Stimulated activated CD4-positive, alpha-beta T cell treated with anti-CD3 and anti-CD28 coated beads, TNF-alpha, amount 100 ng/mL, for 1 hour (primary cell): Measurements from ENCODE around the gene SLAIN2.
"Not testable (repeated sequence)": the region's sequence is repeated elsewhere in the genome, so short reads cannot be mapped to it uniquely, and the experiment has no call there.

Source experiments
- DNase-seq, 3 donors: peaks; one replicate each; pipeline ENCODE4 v3.0.0-alpha.2; 2020; ENCODE audit warnings: low read depth in 3 of 3, low spot score in 1 of 3

SLAIN2 gene

DNA sequence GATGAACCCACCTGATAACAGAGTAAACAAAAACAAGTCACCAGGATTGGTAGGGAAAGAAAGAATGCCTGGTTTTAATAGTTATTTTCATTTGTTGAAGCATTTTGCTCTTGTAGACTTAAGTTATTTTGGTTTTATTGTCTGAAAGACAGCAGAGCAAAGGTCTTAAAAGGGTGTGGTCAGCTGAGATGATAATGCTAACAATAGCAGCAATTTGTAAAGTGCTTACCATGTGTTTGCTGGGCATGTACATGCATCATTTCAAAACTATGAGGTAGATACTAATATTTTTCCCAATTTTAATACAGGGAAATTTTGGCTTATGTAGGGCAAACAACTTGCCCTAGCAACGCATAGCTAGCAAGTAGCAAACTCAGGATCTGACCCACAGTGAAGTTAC, 95.0 kb downstream of the SLAIN2 start:
- no peak for DNase-seq

DNA sequence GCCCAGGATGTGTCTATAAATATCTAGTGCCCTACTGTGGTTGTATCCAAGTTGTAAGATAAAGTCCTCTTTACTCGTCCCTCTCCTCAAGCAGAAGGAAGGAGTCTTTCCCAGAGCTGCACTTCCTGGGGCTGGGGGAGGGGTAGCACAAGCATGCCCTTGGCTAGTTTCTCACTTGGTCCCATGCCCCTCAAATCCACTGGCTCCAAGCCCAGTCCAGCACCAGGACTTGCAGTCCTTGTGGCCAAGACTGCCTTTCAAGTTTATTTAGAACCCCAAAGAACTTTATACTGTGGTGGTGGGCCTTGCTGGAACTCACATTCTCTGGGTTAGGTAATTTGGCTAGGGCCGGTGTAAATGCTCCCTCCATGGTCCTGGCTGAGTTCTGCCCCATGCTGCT, 98.7 kb downstream of the SLAIN2 start:
- no peak for DNase-seq

- DNase-seq, result not testable (repeated sequence)
These were observed 99.6 kb downstream of the SLAIN2 start for GRCh38 chr4:48440914-48441313.

DNA sequence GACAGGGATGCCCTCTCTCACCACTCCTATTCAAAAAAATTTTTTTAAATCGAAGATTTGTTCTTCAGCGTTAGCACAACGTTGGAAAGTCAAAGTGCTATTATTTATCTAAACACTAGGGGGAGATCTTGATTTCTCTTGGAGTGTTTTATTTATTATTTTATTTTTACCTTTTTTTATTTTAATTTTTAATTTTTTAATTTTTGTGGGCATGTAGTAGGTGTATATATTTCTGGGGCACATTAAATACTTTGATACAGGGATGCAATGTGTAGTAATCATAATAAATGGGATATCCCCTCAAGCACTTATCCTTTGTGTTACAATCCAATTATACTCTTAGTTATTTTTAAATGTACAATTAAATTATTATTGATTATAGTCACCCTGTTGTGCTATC, 104.4 kb downstream of the SLAIN2 start:
- no peak for DNase-seq

- DNase-seq, result no peak
These were observed 105.3 kb downstream of the SLAIN2 start for GRCh38 chr4:48446642-48447041.

- DNase-seq, result no peak
These were observed 107.8 kb downstream of the SLAIN2 start for GRCh38 chr4:48449151-48449550.

GRCh38 chr4:48450740-48451139, 109.4 kb downstream of the SLAIN2 start:
- no peak for DNase-seq

- DNase-seq, result not testable (repeated sequence)
These were observed 110.3 kb downstream of the SLAIN2 start for GRCh38 chr4:48451656-48452055.

DNA sequence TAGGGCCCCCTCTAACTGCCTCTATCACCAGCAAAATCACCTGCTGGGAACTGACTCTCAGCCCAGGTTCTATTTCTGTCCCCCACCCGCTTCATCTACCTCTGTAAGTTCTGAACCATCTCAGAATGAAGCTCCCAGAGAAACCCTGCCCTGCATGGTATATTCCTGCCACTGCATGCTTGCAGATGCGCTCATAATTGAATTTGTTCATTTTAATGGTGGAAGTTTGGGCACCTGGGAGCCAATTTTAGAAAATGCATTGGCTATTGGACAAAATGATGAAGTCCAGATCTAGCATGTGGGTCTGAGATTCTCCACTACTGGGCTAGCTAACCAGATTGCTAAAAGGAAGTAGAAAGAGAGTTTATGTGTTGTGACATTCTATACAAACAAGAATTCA, 113.3 kb downstream of the SLAIN2 start:
- no peak for DNase-seq

DNA sequence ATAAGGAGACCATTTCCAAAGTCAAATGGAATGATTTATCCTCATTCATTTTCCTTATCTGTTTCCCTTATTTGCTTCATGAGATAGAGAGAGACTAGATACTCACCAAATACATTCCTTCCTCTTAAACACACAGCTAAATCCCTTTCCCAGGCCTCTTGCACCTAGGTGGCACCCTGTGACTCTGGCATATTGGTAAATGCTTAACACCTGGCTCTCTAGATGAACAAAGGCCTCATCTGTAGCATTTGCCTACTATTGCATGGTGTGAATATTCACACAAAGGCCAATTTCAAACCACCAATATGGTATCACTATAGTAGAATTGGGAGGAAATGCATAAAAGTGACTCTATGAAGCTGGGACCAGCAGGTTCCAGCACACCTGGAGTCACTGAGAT, 119.7 kb downstream of the SLAIN2 start:
- no peak for DNase-seq

GRCh38 chr4:48462363-48462762, 121.0 kb downstream of the SLAIN2 start:
- DNase-seq, result no peak

DNA sequence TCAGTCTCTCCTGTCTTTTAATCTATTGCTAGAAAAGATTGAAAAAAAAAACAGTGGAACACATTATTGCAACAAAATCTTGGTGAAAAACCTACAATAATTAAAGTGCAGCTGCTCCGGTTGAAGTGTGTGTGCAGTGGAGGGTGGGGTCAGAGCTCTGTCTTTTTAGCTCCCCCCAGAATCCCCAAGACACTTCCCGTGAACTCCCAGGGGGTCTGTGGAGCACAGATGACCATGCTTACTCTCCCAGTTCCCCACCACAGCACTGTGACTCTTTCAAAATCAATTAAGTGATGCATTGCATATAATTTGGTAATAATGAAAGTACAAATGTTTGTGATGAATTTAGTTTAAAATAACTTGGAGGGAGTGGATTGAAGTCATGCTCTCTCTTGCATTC, 126.1 kb downstream of the SLAIN2 start:
- no peak for DNase-seq

DNA sequence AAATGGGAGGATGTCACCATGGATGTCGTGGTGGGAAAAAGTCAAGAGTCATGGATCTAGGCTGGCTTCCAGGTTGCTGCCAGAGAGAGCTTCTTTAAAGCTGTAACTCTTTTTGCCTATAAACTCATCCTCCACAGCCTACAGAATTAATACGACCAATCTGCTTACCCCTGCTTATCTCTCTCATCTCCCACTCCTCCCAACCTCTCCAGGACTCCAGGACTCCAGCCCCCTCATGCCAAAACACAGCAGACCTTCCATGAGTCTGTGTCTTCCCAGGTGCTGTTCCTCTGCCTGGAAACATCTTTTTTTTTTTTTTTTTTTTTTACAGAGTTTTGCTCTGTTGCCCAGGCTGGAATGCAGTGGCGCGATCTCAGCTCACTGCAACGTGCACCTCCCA, 126.6 kb downstream of the SLAIN2 start:
- DNase-seq, result no peak

DNA sequence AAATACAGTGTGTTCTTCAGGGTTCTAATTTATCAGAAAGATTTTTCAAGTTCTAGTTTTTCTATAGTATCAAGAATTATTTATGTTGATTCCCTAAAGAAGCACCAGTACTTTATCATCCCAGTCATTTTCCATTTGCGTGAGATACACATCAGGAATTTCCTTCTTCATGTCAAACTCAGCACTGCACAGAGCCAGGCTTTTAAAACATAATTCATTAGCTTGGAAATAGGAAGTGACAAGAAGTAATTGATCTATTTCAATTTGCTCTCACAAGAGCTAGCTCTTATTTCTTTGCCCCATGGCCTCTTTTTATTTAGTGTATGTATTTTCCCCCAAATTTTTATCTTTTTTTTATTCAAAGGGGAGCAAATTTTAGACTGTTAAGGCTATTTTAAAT, 128.8 kb downstream of the SLAIN2 start:
- DNase-seq, result no peak

DNA sequence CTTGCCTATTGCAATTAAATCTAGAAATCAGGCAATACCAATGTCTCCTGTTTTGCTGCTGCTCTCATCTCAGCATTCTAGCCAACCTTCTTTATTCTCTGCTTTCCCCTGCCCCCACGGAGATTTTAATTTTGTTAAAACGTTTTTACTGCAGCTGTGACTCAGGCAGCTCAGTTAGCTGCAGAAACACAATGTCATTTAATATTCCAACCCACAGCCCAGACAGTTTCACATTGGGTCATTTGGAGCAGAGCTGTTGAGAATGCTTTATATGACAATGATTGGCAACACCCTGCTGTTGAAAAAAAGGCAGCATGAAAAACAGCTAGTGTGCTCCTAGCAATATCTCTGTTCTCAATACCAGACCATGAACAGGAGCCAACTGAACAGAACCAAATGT, 129.2 kb downstream of the SLAIN2 start:
- DNase-seq, result no peak

- no peak for DNase-seq
These were observed 131.5 kb downstream of the SLAIN2 start for GRCh38 chr4:48472794-48473193.

GRCh38 chr4:48475770-48476169, 134.4 kb downstream of the SLAIN2 start:
- no peak for DNase-seq
